GM15510 (cell line): ENCODE data around the gene PEPD.

Experiments used
- POLR2A ChIP-seq: IDR thresholded peaks from 3 replicates; pipeline ENCODE4 v1.6.1; 2011; ENCODE audit warnings: borderline replicate concordance; ENCODE audit not compliant: insufficient read length; ENCODE audit errors: extremely low read depth

The PEPD gene

DNA sequence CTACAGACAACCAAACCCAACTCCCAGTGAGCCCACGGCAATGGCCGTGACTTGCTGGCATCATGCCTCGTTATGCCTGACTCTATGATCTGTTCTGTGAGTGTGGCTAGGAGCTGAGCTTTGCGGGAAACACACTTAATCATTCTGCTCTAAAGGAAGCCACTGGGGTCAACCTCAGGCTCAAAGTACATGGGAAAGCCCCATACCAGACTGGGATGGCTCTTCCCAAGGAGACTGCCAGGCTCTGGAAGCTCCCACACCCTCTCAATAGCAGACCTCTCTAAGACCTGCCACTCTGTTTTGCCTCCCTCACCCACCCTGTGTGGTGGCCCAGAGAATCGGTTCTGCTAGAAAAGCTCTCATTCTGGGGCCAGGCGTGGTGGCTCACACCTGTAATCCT, 2.2 kb downstream of the PEPD start:
- no peak for TF ChIP-seq POLR2A

GRCh38 chr19:33518541-33518940, 3.0 kb downstream of the PEPD start:
- TF ChIP-seq POLR2A = no peak

DNA sequence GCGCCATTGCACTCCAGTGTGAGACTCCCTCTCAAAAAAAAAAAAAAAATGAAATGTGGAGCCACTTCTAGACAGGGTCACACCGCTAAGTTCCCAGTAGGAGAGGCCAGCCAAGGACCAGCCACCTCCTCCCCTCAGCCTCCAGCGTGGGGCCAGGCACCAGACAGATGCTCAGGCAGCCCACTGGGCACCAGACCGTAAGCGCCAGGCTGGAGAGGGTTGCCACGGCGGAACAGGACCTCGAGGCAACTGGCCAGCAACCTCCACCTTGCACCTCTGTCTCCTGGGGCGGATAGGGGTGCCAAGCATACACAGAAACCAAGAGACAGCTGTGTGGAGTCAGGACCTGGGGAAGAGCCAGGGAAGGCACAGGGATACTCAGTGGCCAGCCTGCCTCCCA, 3.7 kb downstream of the PEPD start:
- TF ChIP-seq POLR2A = no peak

- TF ChIP-seq POLR2A = no peak
Observed at GRCh38 chr19:33515921-33516320, 5.7 kb downstream of the PEPD start.

GRCh38 chr19:33514885-33515551, 6.6 kb downstream of the PEPD start:
- TF ChIP-seq POLR2A = no peak

DNA sequence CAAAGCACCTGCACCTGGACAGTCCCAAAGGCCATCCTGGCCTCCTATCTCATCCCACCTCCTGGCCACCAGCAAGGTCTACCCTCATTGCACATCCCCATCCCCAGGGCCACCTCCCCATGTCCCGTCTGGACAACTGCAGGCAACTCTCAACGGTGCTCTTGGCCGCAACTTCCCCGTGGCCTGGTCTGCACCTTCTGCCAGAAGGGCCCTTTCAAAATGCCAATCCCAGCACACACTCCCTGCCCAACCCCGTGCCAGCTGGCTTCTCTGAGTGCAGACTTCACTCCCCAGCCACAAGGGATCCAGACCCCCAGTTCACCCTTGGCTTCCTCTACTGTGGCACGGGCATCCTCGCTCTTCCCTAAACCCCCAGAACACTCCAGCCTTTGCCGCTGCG, 8.2 kb downstream of the PEPD start:
- no peak for TF ChIP-seq POLR2A

- no peak for TF ChIP-seq POLR2A
Observed at GRCh38 chr19:33512580-33513137, 8.9 kb downstream of the PEPD start.

DNA sequence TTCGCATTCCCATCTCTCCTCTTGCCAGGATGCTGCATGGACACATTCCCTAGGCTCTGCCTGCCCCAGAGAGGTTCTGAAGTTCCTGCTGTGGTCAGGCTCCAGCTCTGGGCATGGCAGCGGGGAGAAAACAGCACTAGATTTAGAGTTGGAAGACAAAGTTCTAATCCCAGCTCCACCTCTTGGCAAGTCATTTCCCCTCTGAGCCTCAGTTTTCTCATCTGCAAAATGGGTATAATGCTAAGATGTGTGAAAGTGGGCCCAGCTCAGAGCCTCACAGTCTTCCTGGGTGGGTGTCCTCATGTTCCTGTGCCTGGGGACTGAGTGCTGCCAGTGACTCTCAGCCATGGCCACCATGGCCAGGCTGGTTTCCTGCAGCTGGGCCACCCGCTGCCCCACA, 9.6 kb downstream of the PEPD start:
- no peak for TF ChIP-seq POLR2A

- TF ChIP-seq POLR2A = no peak
Observed at GRCh38 chr19:33511346-33511745, 10.2 kb downstream of the PEPD start.

DNA sequence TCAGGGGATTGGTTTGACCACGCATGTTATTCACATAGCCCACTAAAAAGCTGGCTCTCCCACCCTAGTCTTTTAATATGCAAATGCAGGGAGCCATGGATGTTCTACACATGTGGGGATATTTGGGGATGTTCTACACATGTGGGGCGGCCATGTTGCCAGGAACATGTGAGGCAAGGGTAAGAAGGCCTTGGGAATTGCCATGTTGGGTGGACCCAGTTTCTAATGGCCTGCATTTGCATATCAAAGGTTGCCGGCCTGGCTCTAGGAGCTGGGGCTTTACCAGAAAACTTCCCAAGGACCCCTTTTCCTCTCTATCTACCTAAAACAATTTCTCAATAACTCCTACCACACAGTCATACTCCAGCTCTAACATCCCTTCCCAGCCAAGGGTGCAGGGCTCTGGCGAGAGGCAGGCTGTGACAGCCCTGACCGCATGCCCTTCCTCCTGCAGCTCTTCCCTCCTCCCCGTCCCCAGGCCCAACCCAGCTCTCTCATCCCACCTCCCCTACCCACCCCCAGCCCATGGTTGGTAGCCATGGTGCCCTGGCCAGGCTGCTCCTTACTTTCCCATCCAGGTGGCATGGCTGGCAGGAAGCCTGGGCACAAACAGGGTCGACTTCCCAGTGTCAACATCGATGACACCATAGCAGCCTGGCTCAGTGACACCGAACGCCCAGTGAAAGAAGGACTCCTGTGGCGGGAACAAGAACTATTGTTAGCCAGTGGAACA, 11.0 kb downstream of the PEPD start:
- no peak for TF ChIP-seq POLR2A

DNA sequence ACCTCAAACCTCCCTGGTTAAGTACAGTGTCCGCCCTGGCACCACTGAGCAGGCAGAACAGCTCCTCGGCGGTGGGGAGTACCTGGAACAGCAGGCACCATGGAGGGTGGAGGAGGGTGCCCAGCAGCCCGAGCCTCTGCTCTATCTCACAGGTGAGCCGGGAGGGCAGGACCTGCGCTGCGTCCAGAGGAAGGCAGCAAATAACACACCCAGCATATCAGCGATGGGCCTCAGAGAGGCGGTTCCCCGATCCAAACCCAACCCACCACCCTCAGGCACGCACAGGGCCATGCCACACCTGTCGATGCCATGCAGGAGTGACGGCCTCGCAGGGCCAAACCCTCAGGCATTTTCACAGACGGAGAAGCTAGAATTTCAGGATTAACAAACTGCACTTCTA, 11.8 kb downstream of the PEPD start:
- TF ChIP-seq POLR2A = no peak

GRCh38 chr19:33508941-33509614, 12.5 kb downstream of the PEPD start:
- no peak for TF ChIP-seq POLR2A

DNA sequence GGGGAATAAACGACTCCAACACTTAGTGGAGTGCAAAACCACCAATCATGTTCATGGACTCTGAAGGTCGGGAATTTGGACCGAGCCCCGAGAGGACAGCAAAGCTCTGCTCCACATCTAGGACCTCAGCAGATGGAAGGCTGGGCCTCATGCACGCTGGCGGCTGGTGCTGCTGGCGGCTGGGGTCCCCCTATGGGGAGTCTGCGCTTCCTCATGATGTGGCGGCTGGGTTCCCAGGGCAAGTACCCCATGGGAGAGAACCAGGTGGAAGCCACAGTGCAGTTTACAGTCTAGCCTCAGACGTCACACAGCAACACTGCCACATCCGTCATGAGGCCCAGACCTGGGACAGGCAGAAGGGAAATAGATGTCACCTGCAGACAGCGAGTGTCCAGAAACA, 13.2 kb downstream of the PEPD start:
- no peak for TF ChIP-seq POLR2A

DNA sequence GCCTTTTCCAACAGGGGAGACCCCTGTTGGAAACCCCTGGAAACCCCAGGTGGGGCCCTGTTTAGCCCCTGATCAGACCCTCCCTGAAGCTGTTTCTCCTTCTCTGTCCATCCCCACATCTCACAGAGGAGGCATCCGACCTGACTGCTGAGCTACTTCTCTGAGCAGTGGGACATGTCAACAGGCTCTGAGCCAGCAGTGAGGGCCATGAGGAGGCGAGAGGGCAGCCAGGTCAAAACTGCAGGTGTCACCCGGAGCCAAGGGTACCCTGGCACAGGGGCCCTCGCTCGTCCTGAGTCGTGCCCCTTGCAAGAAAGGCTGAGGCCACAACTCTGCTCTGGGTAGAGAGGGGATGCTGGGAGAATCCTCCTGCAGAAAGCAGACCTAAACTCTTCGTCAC, 13.6 kb downstream of the PEPD start:
- TF ChIP-seq POLR2A = no peak
